PC-3 (cell line): ENCODE measurements around the gene IGFL3. TPM values are rescaled to one million over a fixed set of nuclear protein-coding genes. Genes with fewer than 3 reads are reported as not detected.

Source experiments
- ATAC-seq: fragments of 200-7000 bp; cut with Tn5 transposase; 2 replicates; pipeline ENCODE4 v1.9.1; 2020; ENCODE audit warnings: mild to moderate bottlenecking, moderate library complexity
- BruUV-seq: library from RNA; stranded (reverse); fragments of 400-500 nt; replicated peaks from 2 replicates; lab custom pipeline; 2021; lab: Mats Ljungman, UMichigan
- CTCF ChIA-PET: fragments of 300-600 bp; sonication (Branson Sonifier 250); formaldehyde crosslinking; loops from one replicate; lab custom pipeline; 2022; ENCODE audit warnings: antibody characterized with exemption; lab: Charles Lee
- POLR2A ChIA-PET: fragments of 300-600 bp; sonication (Branson Sonifier 250); formaldehyde crosslinking; loops from one replicate; lab custom pipeline; 2022; ENCODE audit warnings: antibody characterized with exemption; ENCODE audit not compliant: unreplicated experiment; lab: Charles Lee
- DNase-seq: peaks from one replicate; pipeline ENCODE4 v3.0.0-alpha.2; 2015
- H2AFZ ChIP-seq: fragments of 300-600 bp; sonication (generic); 2 replicates; pipeline ENCODE4 v1.6.0; 2016; ENCODE audit warnings: antibody characterized with exemption, low read length
- H3F3A ChIP-seq: fragments of 300-600 bp; sonication (generic); one replicate; pipeline ENCODE4 v1.6.0; 2017; ENCODE audit warnings: antibody characterized with exemption, low read length, control low read depth, mild to moderate bottlenecking; ENCODE audit not compliant: unreplicated experiment
- H3K27ac ChIP-seq: fragments of 300-600 bp; sonication (generic); 2 replicates; pipeline ENCODE4 v1.5.1; 2016; ENCODE audit warnings: mild to moderate bottlenecking, low read length
- H3K27me3 ChIP-seq: fragments of 300-600 bp; sonication (generic); 2 replicates; pipeline ENCODE4 v1.6.1; 2016; ENCODE audit warnings: low read length, mixed read lengths
- H3K36me3 ChIP-seq: fragments of 300-600 bp; sonication (generic); 2 replicates; pipeline ENCODE4 v1.6.1; 2016; ENCODE audit warnings: low read depth, mixed run types, low read length, mixed read lengths
- H3K4me1 ChIP-seq: fragments of 300-600 bp; sonication (generic); 2 replicates; pipeline ENCODE4 v1.5.1; 2016; ENCODE audit warnings: low read length; ENCODE audit not compliant: insufficient read depth
- H3K4me2 ChIP-seq: fragments of 300-600 bp; sonication (generic); 2 replicates; pipeline ENCODE4 v1.6.0; 2016; ENCODE audit warnings: low read length
- H3K4me3 ChIP-seq: fragments of 300-600 bp; sonication (generic); 2 replicates; pipeline ENCODE4 v1.5.1; 2016; ENCODE audit warnings: mild to moderate bottlenecking, low read length, mixed read lengths
- H3K79me2 ChIP-seq: fragments of 300-600 bp; sonication (generic); 2 replicates; pipeline ENCODE4 v1.6.1; 2017; ENCODE audit warnings: low read length, mixed read lengths
- H3K9ac ChIP-seq: fragments of 300-600 bp; sonication (generic); 2 replicates; pipeline ENCODE4 v1.6.0; 2016; ENCODE audit warnings: mild to moderate bottlenecking, low read length
- H3K9me2 ChIP-seq: fragments of 300-600 bp; sonication (generic); replicated peaks from 2 replicates; pipeline ENCODE4 v1.6.1; 2016; ENCODE audit warnings: mixed run types, low read length, mixed read lengths
- H3K9me3 ChIP-seq: fragments of 300-600 bp; sonication (generic); 2 replicates; pipeline ENCODE4 v1.6.1; 2016; ENCODE audit warnings: low read length, mixed read lengths
- H4K20me1 ChIP-seq: fragments of 300-600 bp; sonication (generic); 2 replicates; pipeline ENCODE4 v1.6.1; 2016; ENCODE audit warnings: low read length, mixed read lengths
- EZH2 ChIP-seq: fragments of 300-600 bp; sonication (generic); IDR thresholded peaks from one replicate; pipeline ENCODE4 v1.6.1; 2017; ENCODE audit warnings: antibody characterized with exemption, mild to moderate bottlenecking, low read length; ENCODE audit not compliant: unreplicated experiment
- EZH2phosphoT487 ChIP-seq: fragments of 300-600 bp; sonication (generic); IDR thresholded peaks from 2 replicates; pipeline ENCODE4 v1.6.1; 2018; ENCODE audit warnings: mild to moderate bottlenecking, antibody characterized with exemption, low read length, borderline replicate concordance
- intact Hi-C: fragments of 100-400 bp; cut with micrococcal nuclease; formaldehyde crosslinking; loops from 2 replicates; pipeline ENCODE4 v1.9.0; 2023
- total RNA-seq: library from RNA; depleted of rRNA; stranded (reverse); fragments of >200 nt; gene quantifications from 2 replicates; pipeline ENCODE4 v1.2.3, GENCODE V29; 2014
- TF ChIP-seq, protein P1 (sequence below): fragments of 300-600 bp; sonication (generic); conservative IDR thresholded peaks from 2 replicates; pipeline ENCODE4 v1.5.1; 2017; ENCODE audit warnings: antibody characterized with exemption, low read depth, mild to moderate bottlenecking, low read length

Gene IGFL3
- total RNA-seq, 1 experiment from 2014 or later = not detected

DNA sequence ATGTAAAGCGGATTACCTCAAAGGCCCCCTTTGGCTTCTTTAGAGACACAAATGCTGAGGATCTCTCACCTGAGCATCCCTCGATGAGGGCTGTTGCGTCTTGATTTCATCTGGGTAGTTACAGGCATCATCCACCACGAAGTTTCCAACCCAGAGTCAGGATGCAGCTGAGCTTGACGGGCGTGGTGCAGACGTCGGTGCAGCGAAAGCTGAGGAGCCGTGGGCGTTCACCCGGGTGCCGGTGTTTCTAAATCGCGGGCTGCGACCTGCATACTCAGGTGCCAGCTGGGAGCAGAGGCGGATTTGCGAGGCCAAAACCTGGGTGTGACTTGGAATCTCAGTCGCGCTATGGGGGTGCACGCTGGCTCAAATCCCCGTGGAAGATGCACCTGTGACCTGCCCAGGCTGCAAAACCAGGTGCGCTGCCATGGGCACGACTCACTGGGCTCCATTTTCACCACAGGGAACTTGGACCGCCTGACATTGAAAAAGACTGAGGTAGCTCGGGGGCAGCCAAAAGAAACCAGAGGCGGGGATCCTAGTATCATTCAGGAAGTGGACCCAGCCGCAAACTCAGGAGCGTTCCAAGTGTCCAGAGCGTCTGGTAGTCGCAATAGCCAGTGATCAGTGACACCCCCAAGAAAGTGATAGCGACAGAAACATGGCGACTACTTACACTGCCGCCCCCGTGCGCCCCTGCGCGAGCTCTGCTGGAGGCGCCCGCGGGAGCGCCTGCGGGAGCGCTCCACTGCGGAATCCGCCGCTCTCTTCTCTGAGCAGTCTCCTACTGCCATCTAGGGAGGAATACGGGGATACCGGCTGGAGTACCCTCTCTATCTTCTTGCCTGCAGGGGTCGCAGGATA is 47.3 kb downstream of the IGFL3 start:
- Histone ChIP-seq H2AFZ (peak overlapping the region; percentile 49; the same call in 1 of the 2 replicates), H3K4me3 (peak overlapping the region; percentile 59)
- POLR2A ChIA-PET = no interaction called here

DNA sequence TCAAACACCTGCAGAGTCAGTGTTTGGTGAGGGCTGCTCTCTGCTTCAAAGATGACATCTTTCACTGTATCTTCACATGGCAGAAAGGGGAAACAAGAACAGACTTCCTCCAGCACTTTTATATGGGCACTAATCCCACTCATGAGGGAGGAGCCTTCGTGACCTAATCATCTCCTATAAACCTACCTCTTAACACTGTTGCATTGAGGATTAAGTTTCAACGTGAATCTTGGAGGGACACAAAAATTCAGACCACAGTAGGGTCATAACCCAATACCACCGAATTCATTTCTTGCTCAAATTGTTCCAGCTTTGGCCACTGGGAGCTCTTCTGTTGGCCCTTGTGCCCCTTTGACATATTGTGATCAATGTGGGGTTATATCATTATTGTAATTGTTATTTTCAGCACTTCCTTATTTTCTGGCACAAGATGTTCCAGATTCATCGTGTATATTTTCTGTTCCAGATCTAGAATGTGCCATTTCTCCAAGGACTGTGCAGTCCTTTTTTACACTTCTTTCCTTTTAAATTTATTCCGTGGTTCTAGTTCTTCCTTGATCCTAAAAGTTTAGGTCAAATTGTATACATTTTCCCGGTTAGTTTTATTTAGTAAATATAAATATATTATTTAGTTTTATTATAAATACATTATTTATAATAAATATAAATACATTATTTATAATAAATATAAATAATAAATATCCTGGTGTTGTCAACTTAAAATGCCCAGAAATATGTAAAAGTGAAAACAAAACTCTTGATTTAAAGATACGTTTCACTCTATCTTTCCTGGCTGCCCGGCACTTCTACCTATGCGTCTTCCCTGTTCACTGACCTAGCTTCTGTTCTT is 48.2 kb downstream of the IGFL3 start:
- H3K27me3 ChIP-seq = peaks cover 40% of the 10 kb centered on the region
- no peaks in the 10 kb centered on the region for H3K9me2 ChIP-seq
- CTCF ChIA-PET = interaction anchor here (0.6 to 2.3 kb wide), 3 partner anchors 23 to 51 kb away, joined by 3 to 20 read pairs (median 10); no protein-coding TSS in a partner anchor
- DNase-seq (peak; percentile 6), ATAC-seq (no peak)
- no peaks in the 10 kb centered on the region for H3F3A ChIP-seq
- peaks cover 7% of the 10 kb centered on the region; the same call in 1 of the 2 replicates for H3K4me1 ChIP-seq
- H3K36me3 ChIP-seq = no peaks in the 10 kb centered on the region
- TF ChIP-seq EZH2 (no peak), EZH2phosphoT487 (no peak)
- TF ChIP-seq, protein P1, sequence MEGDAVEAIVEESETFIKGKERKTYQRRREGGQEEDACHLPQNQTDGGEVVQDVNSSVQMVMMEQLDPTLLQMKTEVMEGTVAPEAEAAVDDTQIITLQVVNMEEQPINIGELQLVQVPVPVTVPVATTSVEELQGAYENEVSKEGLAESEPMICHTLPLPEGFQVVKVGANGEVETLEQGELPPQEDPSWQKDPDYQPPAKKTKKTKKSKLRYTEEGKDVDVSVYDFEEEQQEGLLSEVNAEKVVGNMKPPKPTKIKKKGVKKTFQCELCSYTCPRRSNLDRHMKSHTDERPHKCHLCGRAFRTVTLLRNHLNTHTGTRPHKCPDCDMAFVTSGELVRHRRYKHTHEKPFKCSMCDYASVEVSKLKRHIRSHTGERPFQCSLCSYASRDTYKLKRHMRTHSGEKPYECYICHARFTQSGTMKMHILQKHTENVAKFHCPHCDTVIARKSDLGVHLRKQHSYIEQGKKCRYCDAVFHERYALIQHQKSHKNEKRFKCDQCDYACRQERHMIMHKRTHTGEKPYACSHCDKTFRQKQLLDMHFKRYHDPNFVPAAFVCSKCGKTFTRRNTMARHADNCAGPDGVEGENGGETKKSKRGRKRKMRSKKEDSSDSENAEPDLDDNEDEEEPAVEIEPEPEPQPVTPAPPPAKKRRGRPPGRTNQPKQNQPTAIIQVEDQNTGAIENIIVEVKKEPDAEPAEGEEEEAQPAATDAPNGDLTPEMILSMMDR = 0 out of 2 replicates have a peak, but pooled peaks have one; percentile 17
- no peaks in the 10 kb centered on the region for H3K79me2 ChIP-seq
- no peak overlapping the region for H3K9ac ChIP-seq
- H3K4me3 ChIP-seq = no peak overlapping the region
- no peaks in the 10 kb centered on the region for H4K20me1 ChIP-seq
- no TSS peak for BruUV-seq
- POLR2A ChIA-PET = no interaction called here
- no peak overlapping the region for H3K27ac ChIP-seq
- H3K9me3 ChIP-seq = no peaks in the 10 kb centered on the region
- intact Hi-C loops = no loop called here
- no peak overlapping the region for H2AFZ ChIP-seq
- no peak overlapping the region for H3K4me2 ChIP-seq

More for the DNA sequence above, 47.3 kb downstream of the IGFL3 start:
- Histone ChIP-seq H3F3A (no peaks in the 10 kb centered on the region), H3K9ac (no peak overlapping the region), H3K27ac (no peak overlapping the region), H4K20me1 (no peaks in the 10 kb centered on the region), H3K4me1 (peaks cover 7% of the 10 kb centered on the region; the same call in 1 of the 2 replicates), H3K9me3 (no peaks in the 10 kb centered on the region), H3K27me3 (peaks cover 38% of the 10 kb centered on the region), H3K9me2 (no peaks in the 10 kb centered on the region), H3K36me3 (no peaks in the 10 kb centered on the region), H3K4me2 (peak overlapping the region; percentile 82), H3K79me2 (no peaks in the 10 kb centered on the region)
- ATAC-seq (peak; percentile 88), DNase-seq (peak; percentile 81)
- TF ChIP-seq EZH2 = peak; percentile 23
- no peak for TF ChIP-seq EZH2phosphoT487
- TF ChIP-seq, protein P1 = peak; percentile 96
- intact Hi-C loops = loop anchor here (1.0 kb wide), 2 partner anchors 48 to 188 kb away; no protein-coding TSS in a partner anchor
- CTCF ChIA-PET = interaction anchor here (0.6 to 2.3 kb wide), 6 partner anchors 13 to 528 kb away, joined by 3 to 20 read pairs (median 3); no protein-coding TSS in a partner anchor
- no TSS peak for BruUV-seq
